Measurements from ENCODE around the gene CCDC188.

The CCDC188 gene

DNA sequence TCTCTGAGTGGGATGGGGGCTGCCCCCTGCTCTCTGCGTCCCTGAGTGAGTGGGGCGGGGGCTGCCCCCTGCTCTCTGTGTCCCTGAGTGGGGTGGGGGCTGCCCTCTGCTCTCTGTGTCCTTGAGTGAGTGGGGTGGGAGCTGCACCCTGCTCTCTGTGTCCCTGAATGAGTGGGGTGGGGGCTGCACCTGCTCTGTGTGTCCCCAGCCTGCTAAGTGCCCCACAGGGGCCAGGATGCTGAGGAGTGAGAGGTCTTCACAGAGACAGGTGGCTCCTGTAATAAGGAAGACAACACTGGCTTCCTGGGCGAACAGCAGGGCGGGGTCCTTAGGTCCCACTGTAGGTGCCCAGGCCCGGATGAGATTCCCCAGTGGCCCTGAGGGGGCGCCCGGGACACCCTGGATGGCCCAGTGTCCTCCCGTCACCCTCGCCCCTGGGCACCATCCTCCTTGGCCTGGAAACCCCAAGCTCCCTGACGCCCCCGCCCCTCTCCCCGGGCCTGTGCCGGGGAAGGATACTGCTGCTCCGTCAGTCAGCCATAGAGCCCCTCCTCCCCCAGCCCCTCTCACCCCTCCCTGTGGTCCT is 3.8 kb upstream of the CCDC188 start:
- H3K4me3 ChIP-seq (ENCODE audit: low read depth, low read length): no peak overlapping the region

DNA sequence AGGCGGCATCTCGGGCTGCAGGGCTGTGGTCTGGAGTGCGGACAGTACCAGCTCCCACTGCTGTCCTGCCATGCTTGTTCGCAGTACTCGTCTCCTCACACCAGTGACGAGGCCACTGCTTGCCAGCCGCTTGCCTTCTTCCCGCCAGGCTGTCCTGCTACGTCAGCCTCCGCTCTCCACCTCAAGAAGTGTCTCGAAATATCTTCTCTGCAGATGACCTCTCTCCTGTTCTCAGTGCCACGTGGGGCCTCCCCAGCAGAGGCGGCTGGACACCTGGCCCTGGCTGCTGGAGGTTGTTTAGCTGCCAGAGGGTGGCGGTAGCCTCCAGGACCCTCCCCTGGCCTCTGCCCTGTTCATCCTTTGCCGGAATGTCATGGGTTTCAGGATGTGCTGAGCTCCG is 3.1 kb upstream of the CCDC188 start:
- TF ChIP-seq, protein P1, sequence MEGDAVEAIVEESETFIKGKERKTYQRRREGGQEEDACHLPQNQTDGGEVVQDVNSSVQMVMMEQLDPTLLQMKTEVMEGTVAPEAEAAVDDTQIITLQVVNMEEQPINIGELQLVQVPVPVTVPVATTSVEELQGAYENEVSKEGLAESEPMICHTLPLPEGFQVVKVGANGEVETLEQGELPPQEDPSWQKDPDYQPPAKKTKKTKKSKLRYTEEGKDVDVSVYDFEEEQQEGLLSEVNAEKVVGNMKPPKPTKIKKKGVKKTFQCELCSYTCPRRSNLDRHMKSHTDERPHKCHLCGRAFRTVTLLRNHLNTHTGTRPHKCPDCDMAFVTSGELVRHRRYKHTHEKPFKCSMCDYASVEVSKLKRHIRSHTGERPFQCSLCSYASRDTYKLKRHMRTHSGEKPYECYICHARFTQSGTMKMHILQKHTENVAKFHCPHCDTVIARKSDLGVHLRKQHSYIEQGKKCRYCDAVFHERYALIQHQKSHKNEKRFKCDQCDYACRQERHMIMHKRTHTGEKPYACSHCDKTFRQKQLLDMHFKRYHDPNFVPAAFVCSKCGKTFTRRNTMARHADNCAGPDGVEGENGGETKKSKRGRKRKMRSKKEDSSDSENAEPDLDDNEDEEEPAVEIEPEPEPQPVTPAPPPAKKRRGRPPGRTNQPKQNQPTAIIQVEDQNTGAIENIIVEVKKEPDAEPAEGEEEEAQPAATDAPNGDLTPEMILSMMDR (IDR thresholded peaks at IDR 0.05; ENCODE audit: borderline replicate concordance, insufficient read depth, low read depth, low read length): no peak

More for the DNA sequence above, 3.8 kb upstream of the CCDC188 start:
- TF ChIP-seq, protein P1 (IDR thresholded peaks at IDR 0.05; ENCODE audit: borderline replicate concordance, insufficient read depth, low read depth, low read length): peak; percentile 24; the same call in 1 of the 2 replicates

DNA sequence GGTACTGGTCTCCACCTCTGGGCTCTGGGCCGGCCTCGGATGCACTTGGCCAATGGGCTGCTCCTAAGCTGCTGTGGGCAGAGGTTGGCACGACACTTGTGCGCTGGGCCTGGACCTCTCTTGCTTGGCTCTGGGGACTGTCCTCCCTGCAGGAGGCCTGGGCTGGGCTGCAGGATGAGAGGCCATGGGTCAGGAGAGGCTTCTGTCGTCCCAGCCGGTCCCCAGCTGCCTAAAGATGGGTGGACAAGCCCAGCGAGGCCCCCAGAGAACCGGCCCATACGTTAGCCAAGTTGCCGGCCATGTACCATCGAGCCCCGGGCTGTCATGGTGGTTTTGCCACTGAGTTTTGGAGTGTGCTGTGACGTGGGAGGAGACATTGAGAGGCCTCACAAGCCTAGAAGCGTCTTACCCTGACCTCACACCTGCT is 1.6 kb upstream of the CCDC188 start:
- no peak overlapping the region for H3K4me3 ChIP-seq (ENCODE audit: low read depth, low read length)
- TF ChIP-seq, protein P1 (IDR thresholded peaks at IDR 0.05; ENCODE audit: borderline replicate concordance, insufficient read depth, low read depth, low read length): no peak

More for the DNA sequence above, 3.1 kb upstream of the CCDC188 start:
- H3K4me3 ChIP-seq (ENCODE audit: low read depth, low read length): no peak overlapping the region

DNA sequence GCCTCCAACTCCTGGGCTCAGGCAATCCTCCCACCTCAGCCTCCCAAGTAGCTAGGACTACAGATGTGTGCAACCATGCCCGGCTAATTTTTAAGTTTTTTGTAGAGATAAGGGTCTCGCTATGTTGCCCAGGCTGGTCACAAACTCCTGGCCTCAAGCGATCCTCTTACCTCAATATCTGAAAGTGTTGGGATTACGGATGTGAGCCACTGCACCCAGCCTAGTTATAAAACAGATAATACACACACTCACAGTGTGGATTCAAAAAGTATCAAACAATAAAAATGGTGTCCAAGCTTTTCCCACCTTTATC is 377 bp upstream of the CCDC188 start:
- H3K4me3 ChIP-seq (ENCODE audit: low read depth, low read length): no peak overlapping the region
- TF ChIP-seq, protein P1 (IDR thresholded peaks at IDR 0.05; ENCODE audit: borderline replicate concordance, insufficient read depth, low read depth, low read length): no peak

DNA sequence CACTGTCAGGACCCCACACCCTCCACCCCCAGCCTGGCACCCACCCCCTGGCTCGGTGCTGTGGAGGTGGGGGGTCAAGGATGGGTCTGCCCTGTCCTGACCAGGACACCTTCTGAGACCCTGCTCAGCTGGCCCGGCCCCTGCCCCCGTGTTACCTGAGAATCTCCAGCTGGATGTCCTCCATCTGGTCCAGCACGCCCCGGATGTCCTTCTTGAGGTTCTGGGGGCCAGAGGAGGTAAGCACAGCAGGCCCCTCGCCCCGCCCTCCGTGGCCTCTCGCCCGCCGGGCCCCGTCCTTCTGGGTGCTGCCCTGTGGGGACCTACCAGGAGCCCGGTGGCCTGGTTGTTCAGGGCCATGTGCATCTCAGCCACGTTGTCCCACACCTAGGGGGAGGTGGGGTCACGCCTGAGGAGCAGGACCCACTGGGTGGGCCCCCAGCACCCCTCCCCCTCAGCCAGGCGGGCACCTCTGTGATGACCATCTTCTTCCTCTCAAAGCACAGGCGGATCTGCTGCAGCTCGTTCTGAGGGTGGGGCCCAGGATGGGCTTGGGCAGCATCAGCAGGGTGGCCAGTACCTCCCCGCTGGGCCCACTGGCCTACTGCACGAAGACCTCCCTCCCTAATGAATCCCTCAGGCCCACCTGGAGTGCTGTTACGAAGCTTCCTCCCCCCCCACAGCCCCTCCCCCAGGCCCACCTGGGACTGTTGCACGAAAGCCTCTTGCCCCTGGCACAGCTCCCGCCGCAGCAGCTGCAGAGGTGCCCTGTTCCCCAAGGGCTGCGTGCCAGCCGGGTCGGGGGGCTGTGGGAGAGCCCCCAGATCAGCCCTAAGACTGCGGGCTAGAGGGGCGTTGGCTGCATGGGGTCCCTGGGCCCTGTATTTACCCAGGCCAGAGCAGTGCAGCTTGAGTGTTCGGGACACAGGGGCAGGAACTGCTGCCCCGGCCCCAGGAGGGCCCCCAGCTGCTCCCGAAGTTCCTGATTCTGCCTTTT is 1.3 kb downstream of the CCDC188 start:
- TF ChIP-seq, protein P1 (IDR thresholded peaks at IDR 0.05; ENCODE audit: borderline replicate concordance, insufficient read depth, low read depth, low read length): no peak
- no peak overlapping the region for H3K4me3 ChIP-seq (ENCODE audit: low read depth, low read length)

DNA sequence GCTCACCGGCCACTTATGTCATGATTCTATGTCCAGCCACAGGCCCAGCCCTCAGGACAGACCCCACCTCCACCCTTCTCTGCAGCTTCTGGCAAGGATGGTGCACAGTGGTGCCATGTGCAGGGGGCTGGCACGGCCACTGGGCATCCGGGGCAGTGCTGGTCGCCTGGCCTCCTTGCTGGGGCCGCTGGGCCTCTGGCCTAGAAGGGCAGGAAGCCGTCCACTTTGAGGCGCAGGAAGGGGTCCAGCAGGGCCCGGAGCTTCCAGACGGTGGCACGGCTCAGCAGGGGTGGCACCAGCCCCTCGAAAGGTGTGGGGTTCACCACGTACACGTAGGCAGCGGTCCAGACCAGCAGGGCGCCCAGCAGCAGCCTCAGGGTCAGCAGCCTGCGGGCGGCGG is 2.4 kb downstream of the CCDC188 start:
- TF ChIP-seq, protein P1 (IDR thresholded peaks at IDR 0.05; ENCODE audit: borderline replicate concordance, insufficient read depth, low read depth, low read length): no peak
- no peak overlapping the region for H3K4me3 ChIP-seq (ENCODE audit: low read depth, low read length)

Measured in GM12875 (cell line).